AG04450 (cell line): ENCODE data around the gene CCND2. TPM values are rescaled to one million over a fixed set of nuclear protein-coding genes. Genes with fewer than 3 reads are reported as not detected.

Experiments used
- CTCF ChIA-PET: fragments of 300-600, 350-600 bp; formaldehyde crosslinking; extraction: SDS; loops from one replicate; lab custom pipeline; 2022; ENCODE audit warnings: antibody characterized with exemption, inconsistent platforms; lab: Charles Lee
- POLR2A ChIA-PET: fragments of 350-600 bp; formaldehyde crosslinking; extraction: SDS; loops from one replicate; lab custom pipeline; 2021; ENCODE audit warnings: antibody characterized with exemption, inconsistent platforms; lab: Yijun Ruan, JAX
- DNase-seq: peaks from one replicate; pipeline ENCODE4 v3.0.0-alpha.2; 2011; ENCODE audit warnings: low read depth, low spot score
- H3K27ac ChIP-seq: one replicate; pipeline ENCODE4 v1.5.1; 2012; ENCODE audit warnings: low read depth, low read length, control low read depth
- H3K27me3 ChIP-seq: one replicate; pipeline ENCODE4 v1.6.0; 2012; ENCODE audit warnings: low read length; ENCODE audit not compliant: control insufficient read depth, insufficient read depth
- H3K4me3 ChIP-seq: 2 replicates; pipeline ENCODE4 v1.5.1; 2011; ENCODE audit warnings: mild to moderate bottlenecking, low read depth, low read length, control low read depth
- H3K9me3 ChIP-seq: 2 replicates; pipeline ENCODE4 v1.5.1; 2012; ENCODE audit warnings: low read length; ENCODE audit not compliant: control insufficient read depth, insufficient read depth
- polyA plus RNA-seq: library from polyadenylated mRNA; depleted of rRNA; stranded (reverse); fragments of >200 nt; gene quantifications from 2 replicates; pipeline ENCODE4 v1.2.3, GENCODE V29; 2011
- TF ChIP-seq, protein P1 (sequence below): IDR thresholded peaks from 2 replicates; pipeline ENCODE4 v1.5.1; 2011; ENCODE audit warnings: low read depth, low read length, control low read depth, inconsistent platforms

The CCND2 gene
- polyA plus RNA-seq, 1 experiment: 4.2 TPM

DNA sequence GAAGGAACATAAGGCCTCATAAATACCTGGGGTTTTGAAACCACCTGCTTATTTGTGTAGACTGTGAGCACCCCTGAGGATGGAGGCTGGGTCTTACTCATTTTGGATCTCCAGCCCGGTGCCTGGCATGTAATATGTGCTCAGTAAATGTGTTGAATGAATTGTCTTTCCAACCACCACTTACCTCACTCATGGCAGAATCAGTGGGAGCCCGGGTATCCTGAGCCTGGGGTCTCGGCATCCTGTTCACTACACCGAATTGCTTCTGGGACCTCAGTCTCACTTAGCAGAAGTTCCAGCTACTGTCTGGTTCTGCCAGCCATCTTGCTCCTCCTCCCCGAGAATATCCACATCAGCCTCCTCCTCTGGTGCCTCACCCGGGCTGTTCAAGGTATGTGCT lies 43.0 kb upstream of the CCND2 start:
- Histone ChIP-seq H3K4me3 (no peak overlapping the region), H3K27me3 (no peaks in the 10 kb centered on the region), H3K9me3 (no peaks in the 10 kb centered on the region), H3K27ac (no peak overlapping the region)
- CTCF ChIA-PET: no interaction called here
- POLR2A ChIA-PET: no interaction called here
- TF ChIP-seq, protein P1, sequence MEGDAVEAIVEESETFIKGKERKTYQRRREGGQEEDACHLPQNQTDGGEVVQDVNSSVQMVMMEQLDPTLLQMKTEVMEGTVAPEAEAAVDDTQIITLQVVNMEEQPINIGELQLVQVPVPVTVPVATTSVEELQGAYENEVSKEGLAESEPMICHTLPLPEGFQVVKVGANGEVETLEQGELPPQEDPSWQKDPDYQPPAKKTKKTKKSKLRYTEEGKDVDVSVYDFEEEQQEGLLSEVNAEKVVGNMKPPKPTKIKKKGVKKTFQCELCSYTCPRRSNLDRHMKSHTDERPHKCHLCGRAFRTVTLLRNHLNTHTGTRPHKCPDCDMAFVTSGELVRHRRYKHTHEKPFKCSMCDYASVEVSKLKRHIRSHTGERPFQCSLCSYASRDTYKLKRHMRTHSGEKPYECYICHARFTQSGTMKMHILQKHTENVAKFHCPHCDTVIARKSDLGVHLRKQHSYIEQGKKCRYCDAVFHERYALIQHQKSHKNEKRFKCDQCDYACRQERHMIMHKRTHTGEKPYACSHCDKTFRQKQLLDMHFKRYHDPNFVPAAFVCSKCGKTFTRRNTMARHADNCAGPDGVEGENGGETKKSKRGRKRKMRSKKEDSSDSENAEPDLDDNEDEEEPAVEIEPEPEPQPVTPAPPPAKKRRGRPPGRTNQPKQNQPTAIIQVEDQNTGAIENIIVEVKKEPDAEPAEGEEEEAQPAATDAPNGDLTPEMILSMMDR: no peak
- DNase-seq: no peak

DNA sequence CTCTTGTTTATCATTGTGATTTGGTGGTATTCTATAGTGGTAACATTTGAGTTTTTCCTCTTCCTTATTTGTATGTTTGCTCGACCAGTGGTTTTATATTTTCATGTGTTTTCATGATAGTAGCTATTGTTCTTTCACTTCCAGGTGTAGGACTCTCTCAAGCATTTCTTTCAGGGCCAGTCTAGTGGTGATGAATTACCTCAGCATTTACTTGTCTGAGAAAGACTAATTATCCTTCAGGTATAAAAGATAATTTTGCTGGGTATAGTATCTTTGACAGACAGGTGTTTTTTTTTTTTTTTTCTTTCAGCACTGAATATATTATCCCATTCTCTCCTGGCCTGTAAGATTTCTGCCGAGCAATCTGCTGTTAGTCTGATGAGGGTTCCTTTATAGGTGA lies 35.0 kb upstream of the CCND2 start:
- H3K27me3 ChIP-seq: no peaks in the 10 kb centered on the region
- DNase-seq: no peak
- ChIA-PET CTCF (interaction anchor here (0.6 kb wide), 1 partner anchor 15 kb away, joined by 3 read pairs; no protein-coding TSS in a partner anchor), POLR2A (no interaction called here)
- no peaks in the 10 kb centered on the region; the same call in 1 of the 2 replicates for H3K9me3 ChIP-seq
- TF ChIP-seq, protein P1: no peak
- H3K4me3 ChIP-seq: no peak overlapping the region
- no peak overlapping the region for H3K27ac ChIP-seq

DNA sequence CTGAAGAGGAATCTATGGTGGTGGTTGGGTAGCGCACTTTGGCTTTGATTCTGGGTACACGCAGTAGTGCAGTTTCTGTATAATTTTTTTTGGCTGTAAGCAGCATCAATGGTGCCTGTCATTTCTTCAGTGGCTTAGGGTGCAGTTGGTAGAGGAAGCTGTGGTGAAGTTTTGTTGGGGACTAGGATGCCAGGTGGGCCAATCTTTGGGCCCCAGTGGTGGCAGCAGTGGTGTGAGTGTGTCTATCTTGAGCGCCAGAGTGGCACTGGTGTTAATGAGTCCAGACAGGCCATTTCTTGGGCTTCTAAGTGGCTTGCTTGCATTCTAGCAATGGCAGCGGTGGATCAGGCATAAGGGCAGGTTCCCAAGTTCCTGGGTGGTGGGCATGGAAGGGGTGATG lies 33.8 kb upstream of the CCND2 start:
- no peaks in the 10 kb centered on the region for H3K27me3 ChIP-seq
- no peak overlapping the region for H3K4me3 ChIP-seq
- H3K9me3 ChIP-seq: no peaks in the 10 kb centered on the region; the same call in 1 of the 2 replicates
- POLR2A ChIA-PET: no interaction called here
- TF ChIP-seq, protein P1: no peak
- CTCF ChIA-PET: no interaction called here
- H3K27ac ChIP-seq: no peak overlapping the region
- DNase-seq: no peak

DNA sequence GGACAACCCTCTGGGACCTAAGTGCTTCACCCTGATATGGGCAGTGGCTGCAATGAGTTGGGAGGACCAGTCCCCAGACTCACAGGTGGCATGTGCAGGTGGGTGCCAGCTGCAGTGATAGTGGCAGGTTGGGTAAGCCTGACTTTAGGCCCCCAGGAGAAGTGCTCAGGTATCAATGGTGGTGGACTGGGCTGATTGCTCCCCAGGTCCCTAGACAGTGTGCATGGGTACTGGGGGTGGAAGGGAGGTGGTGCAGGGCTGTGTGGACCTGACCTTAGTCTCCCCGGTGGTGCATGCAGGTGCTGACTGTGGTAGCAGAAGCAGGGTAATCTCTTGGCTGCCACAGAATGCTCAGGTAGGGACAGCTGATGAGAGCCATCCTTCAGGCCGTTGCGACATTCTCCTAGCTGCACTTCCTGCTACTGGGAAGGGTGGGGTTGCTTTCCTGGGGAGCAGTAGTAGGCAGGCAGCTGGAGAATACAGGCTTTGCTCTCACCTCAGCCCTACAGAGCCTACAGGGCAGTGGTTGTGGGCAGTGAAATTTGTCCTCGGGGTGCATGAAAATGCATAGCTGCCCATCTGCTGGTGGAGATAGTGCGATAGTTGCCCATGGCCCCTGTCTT lies 33.3 kb upstream of the CCND2 start:
- ChIA-PET POLR2A (no interaction called here), CTCF (no interaction called here)
- Histone ChIP-seq H3K9me3 (no peaks in the 10 kb centered on the region; the same call in 1 of the 2 replicates), H3K4me3 (no peak overlapping the region), H3K27ac (no peak overlapping the region), H3K27me3 (no peaks in the 10 kb centered on the region)
- TF ChIP-seq, protein P1: no peak
- DNase-seq: no peak

DNA sequence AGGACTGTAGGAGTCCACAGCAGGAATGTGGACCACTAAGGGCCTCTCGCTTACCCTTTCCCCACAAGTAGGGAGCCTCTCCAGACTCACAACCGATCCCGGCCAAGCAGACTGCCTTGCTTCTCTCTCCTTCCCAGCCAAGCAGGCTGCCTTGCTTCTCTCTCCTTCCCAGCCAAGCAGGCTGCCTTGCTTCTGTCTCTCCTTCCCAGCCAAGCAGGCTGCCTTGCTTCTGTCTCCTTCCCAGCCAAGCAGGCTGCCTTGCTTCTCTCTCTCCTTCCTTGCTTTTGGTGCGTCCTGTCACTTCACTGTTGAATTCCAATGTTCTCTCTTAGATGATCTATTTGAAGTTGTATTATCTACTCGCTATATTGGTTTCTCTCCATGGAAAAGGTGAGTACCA lies 32.6 kb upstream of the CCND2 start:
- Histone ChIP-seq H3K9me3 (no peaks in the 10 kb centered on the region; the same call in 1 of the 2 replicates), H3K4me3 (no peak overlapping the region), H3K27ac (no peak overlapping the region), H3K27me3 (no peaks in the 10 kb centered on the region)
- ChIA-PET CTCF (no interaction called here), POLR2A (no interaction called here)
- TF ChIP-seq, protein P1: no peak
- no peak for DNase-seq
